Activated CD8-positive, alpha-beta memory T cell treated with anti-CD3 and anti-CD28 coated beads, Interleukin-2, amount 10 ng/mL, durations not matched to agents 7 days and 5 days (primary cell): ENCODE results near the gene PIF1. TPM values are rescaled to one million over a fixed set of nuclear protein-coding genes. Genes with fewer than 3 reads are reported as not detected.

Source experiments
- ATAC-seq: fragments of 150-1000 bp; cut with Tn5 transposase; one replicate; pipeline ENCODE4 v1.10.0; 2021; ENCODE audit warnings: moderate library complexity
- CTCF ChIA-PET: fragments of 350-600 bp; sonication (Branson Sonifier 250); formaldehyde crosslinking; loops from one replicate; lab custom pipeline; 2021; ENCODE audit warnings: antibody characterized with exemption; lab: Charles Lee
- DNase-seq: peaks from one replicate; pipeline ENCODE4 v3.0.0-alpha.2; 2020
- H3K27ac Mint-ChIP-seq: one replicate; pipeline ENCODE4 v1.8.0; 2021; ENCODE audit warnings: mild to moderate bottlenecking, mixed read lengths
- H3K27me3 Mint-ChIP-seq: one replicate; pipeline ENCODE4 v1.8.0; 2021; ENCODE audit warnings: mixed read lengths
- H3K36me3 Mint-ChIP-seq: one replicate; pipeline ENCODE4 v1.8.0; 2021; ENCODE audit warnings: mild to moderate bottlenecking, mixed read lengths
- H3K4me1 Mint-ChIP-seq: one replicate; pipeline ENCODE4 v1.8.0; 2021; ENCODE audit warnings: mixed read lengths
- H3K4me3 Mint-ChIP-seq: one replicate; pipeline ENCODE4 v1.8.0; 2021; ENCODE audit warnings: mild to moderate bottlenecking, moderate library complexity, mixed read lengths
- H3K9me3 Mint-ChIP-seq: one replicate; pipeline ENCODE4 v1.8.0; 2022; ENCODE audit warnings: low read depth, mixed read lengths
- total RNA-seq, 2 experiments: library from RNA; stranded (reverse); gene quantifications; one replicate each; pipeline ENCODE4 v1.2.3, GENCODE V29; 2021

Gene PIF1
- total RNA-seq, 2 experiments from 2014 or later: 59.5 to 85.5 TPM

GRCh38 chr15:64774629-64775493 lies 50.6 kb downstream of the PIF1 start:
- no peak overlapping the region for H3K4me3 Mint-ChIP-seq
- no peak overlapping the region for H3K27ac Mint-ChIP-seq
- H3K27me3 Mint-ChIP-seq: peaks cover 71% of the 10 kb centered on the region
- no peaks in the 10 kb centered on the region for H3K36me3 Mint-ChIP-seq
- no peak for DNase-seq
- H3K4me1 Mint-ChIP-seq: peaks cover 3% of the 10 kb centered on the region
- CTCF ChIA-PET: interaction anchor here (1.3 kb wide), 2 partner anchors 35 to 47 kb away, joined by 4 read pairs; no protein-coding TSS in a partner anchor
- no peaks in the 10 kb centered on the region for H3K9me3 Mint-ChIP-seq
- ATAC-seq: peak; percentile 54

- H3K27ac Mint-ChIP-seq: no peak overlapping the region
- no peaks in the 10 kb centered on the region for H3K9me3 Mint-ChIP-seq
- H3K36me3 Mint-ChIP-seq: no peaks in the 10 kb centered on the region
- ATAC-seq (no peak), DNase-seq (no peak)
- CTCF ChIA-PET: interaction anchor here (1.3 kb wide), 2 partner anchors 35 to 46 kb away, joined by 4 read pairs; no protein-coding TSS in a partner anchor
- peaks cover 65% of the 10 kb centered on the region for H3K27me3 Mint-ChIP-seq
- H3K4me3 Mint-ChIP-seq: no peak overlapping the region
- peaks cover 3% of the 10 kb centered on the region for H3K4me1 Mint-ChIP-seq
These were observed 51.3 kb downstream of the PIF1 start for GRCh38 chr15:64774037-64774628.

GRCh38 chr15:64773606-64774005 lies 51.8 kb downstream of the PIF1 start:
- no peak for ATAC-seq
- Mint-ChIP-seq H3K4me3 (no peak overlapping the region), H3K36me3 (no peaks in the 10 kb centered on the region), H3K27ac (no peak overlapping the region), H3K27me3 (peaks cover 60% of the 10 kb centered on the region), H3K9me3 (no peaks in the 10 kb centered on the region), H3K4me1 (peaks cover 3% of the 10 kb centered on the region)
- CTCF ChIA-PET: interaction anchor here (1.3 kb wide), 2 partner anchors 36 to 45 kb away, joined by 4 read pairs; no protein-coding TSS in a partner anchor
- no peak for DNase-seq

GRCh38 chr15:64772964-64773363 lies 52.5 kb downstream of the PIF1 start:
- no peak overlapping the region for H3K4me3 Mint-ChIP-seq
- H3K36me3 Mint-ChIP-seq: no peaks in the 10 kb centered on the region
- H3K4me1 Mint-ChIP-seq: peaks cover 5% of the 10 kb centered on the region
- H3K9me3 Mint-ChIP-seq: no peaks in the 10 kb centered on the region
- CTCF ChIA-PET: no interaction called here
- DNase-seq: no peak
- ATAC-seq: no peak
- no peak overlapping the region for H3K27ac Mint-ChIP-seq
- H3K27me3 Mint-ChIP-seq: peaks cover 55% of the 10 kb centered on the region

GRCh38 chr15:64772488-64772887 lies 53.0 kb downstream of the PIF1 start:
- DNase-seq (no peak), ATAC-seq (no peak)
- H3K36me3 Mint-ChIP-seq: no peaks in the 10 kb centered on the region
- peaks cover 8% of the 10 kb centered on the region for H3K4me1 Mint-ChIP-seq
- peaks cover 50% of the 10 kb centered on the region for H3K27me3 Mint-ChIP-seq
- no peak overlapping the region for H3K4me3 Mint-ChIP-seq
- H3K9me3 Mint-ChIP-seq: no peaks in the 10 kb centered on the region
- CTCF ChIA-PET: no interaction called here
- no peak overlapping the region for H3K27ac Mint-ChIP-seq

GRCh38 chr15:64770626-64771025 lies 54.8 kb downstream of the PIF1 start:
- peaks cover 31% of the 10 kb centered on the region for H3K27me3 Mint-ChIP-seq
- no peak for ATAC-seq
- CTCF ChIA-PET: no interaction called here
- DNase-seq: no peak
- H3K36me3 Mint-ChIP-seq: no peaks in the 10 kb centered on the region
- no peak overlapping the region for H3K27ac Mint-ChIP-seq
- no peaks in the 10 kb centered on the region for H3K9me3 Mint-ChIP-seq
- H3K4me3 Mint-ChIP-seq: no peak overlapping the region
- H3K4me1 Mint-ChIP-seq: peaks cover 6% of the 10 kb centered on the region

GRCh38 chr15:64767203-64767602 lies 58.2 kb downstream of the PIF1 start:
- no peak for ATAC-seq
- Mint-ChIP-seq H3K27me3 (peaks cover 8% of the 10 kb centered on the region), H3K4me1 (peaks cover 4% of the 10 kb centered on the region), H3K4me3 (no peak overlapping the region), H3K9me3 (no peaks in the 10 kb centered on the region), H3K36me3 (no peaks in the 10 kb centered on the region), H3K27ac (no peak overlapping the region)
- no peak for DNase-seq
- CTCF ChIA-PET: interaction anchor here (0.9 to 1.2 kb wide), 2 partner anchors 39 to 44 kb away, joined by 5 read pairs; no protein-coding TSS in a partner anchor

GRCh38 chr15:64766058-64766457 lies 59.4 kb downstream of the PIF1 start:
- CTCF ChIA-PET: interaction anchor here (0.9 kb wide), 1 partner anchor 43 kb away, joined by 3 read pairs; no protein-coding TSS in a partner anchor
- no peaks in the 10 kb centered on the region for H3K36me3 Mint-ChIP-seq
- H3K4me3 Mint-ChIP-seq: no peak overlapping the region
- H3K27ac Mint-ChIP-seq: no peak overlapping the region
- H3K27me3 Mint-ChIP-seq: peaks cover 5% of the 10 kb centered on the region
- ATAC-seq: no peak
- no peaks in the 10 kb centered on the region for H3K9me3 Mint-ChIP-seq
- no peak for DNase-seq
- H3K4me1 Mint-ChIP-seq: peaks cover 4% of the 10 kb centered on the region

Other genes starting within 250 kb of the PIF1 start
- gene RBPMS2, start 50.1 kb downstream of the PIF1 start, total RNA-seq: not detected
- gene PLEKHO2, start 16.3 kb upstream of the PIF1 start, total RNA-seq: 10 to 100 TPM; 27.8 to 28.4 TPM
- gene ANKDD1A, start 86.3 kb upstream of the PIF1 start, total RNA-seq: 10 to 100 TPM; 13.4 to 24.4 TPM
- 10 to 100 TPM; 56.0 to 60.4 TPM for gene SPG21, start 164.3 kb upstream of the PIF1 start, total RNA-seq
- gene MTFMT, start 204.0 kb upstream of the PIF1 start, total RNA-seq: 10 to 100 TPM; 20.2 to 22.8 TPM
- not detected for gene SLC51B, start 219.7 kb upstream of the PIF1 start, total RNA-seq
- not detected for gene RASL12, start 242.3 kb upstream of the PIF1 start, total RNA-seq